GM12891 (cell line): ENCODE results near the gene PIWIL1.

Source experiments
- PAX5 ChIP-seq: IDR thresholded peaks from 2 replicates; pipeline ENCODE4 v1.6.1; 2011; ENCODE audit warnings: low read length, moderate library complexity, mild to moderate bottlenecking; ENCODE audit not compliant: insufficient read depth, severe bottlenecking
- POLR2A ChIP-seq: IDR thresholded peaks from 2 replicates; pipeline ENCODE4 v1.6.1; 2011; ENCODE audit warnings: low read depth, low read length, control low read depth
- POLR2AphosphoS5 ChIP-seq: IDR thresholded peaks from 2 replicates; pipeline ENCODE4 v1.6.1; 2011; ENCODE audit warnings: low read depth, low read length, control low read depth
- SPI1 ChIP-seq: IDR thresholded peaks from 2 replicates; pipeline ENCODE4 v1.6.1; 2011; ENCODE audit warnings: low read depth, low read length, control low read depth
- TAF1 ChIP-seq: IDR thresholded peaks from 2 replicates; pipeline ENCODE4 v1.6.1; 2011; ENCODE audit warnings: low read depth, low read length, control low read depth

DNA sequence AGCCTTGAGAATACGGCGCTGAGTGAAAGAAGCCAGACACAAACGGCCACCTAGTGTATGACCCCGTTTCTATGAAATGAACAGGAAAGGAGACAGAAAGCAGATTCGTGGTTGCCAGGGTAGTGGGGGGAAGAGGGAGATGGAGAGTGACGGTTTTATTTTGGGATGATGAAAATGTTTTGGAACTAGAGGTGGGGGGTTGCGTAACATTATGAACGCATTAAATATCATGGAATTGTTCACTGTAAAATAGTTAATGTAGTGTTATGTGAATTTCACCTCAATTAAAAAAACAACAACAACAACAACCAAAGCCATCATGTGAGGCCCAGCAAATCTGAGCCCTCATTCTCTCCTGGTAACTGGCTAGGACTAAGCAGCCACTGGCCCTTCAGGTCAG lies 3.3 kb upstream of the PIWIL1 start:
- TF ChIP-seq POLR2A (no peak), TAF1 (no peak), SPI1 (no peak), POLR2AphosphoS5 (no peak), PAX5 (no peak)
